Natural killer cell (primary cell): ENCODE data around the gene CLDN4. TPM values are rescaled to one million over a fixed set of nuclear protein-coding genes. Genes with fewer than 3 reads are reported as not detected.
A peak's percentile ranks its signal among the peaks of the same experiment; 100 is the strongest.

ENCODE experiments used
- ATAC-seq, 3 donors: fragments of 150-1000 bp in 2 of 3; fragments of 200-7000 bp in 1 of 3; cut with Tn5 transposase; 1 replicate in 1 of 3; 2 replicates in 2 of 3; pipeline ENCODE4 v1.10.0; 2021; ENCODE audit warnings: mild to moderate bottlenecking in 2 of 3, moderate library complexity in 2 of 3
- DNase-seq, 2 donors: peaks; one replicate each; pipeline versions ENCODE4 v3.0.0 to v3.0.0-alpha.2; 2013 to 2021; ENCODE audit warnings: mixed read lengths in 1 of 2
- H3K27ac ChIP-seq: one replicate; pipeline ENCODE4 v1.5.1; 2013; ENCODE audit warnings: mild to moderate bottlenecking, low read length
- H3K27me3 ChIP-seq: one replicate; pipeline ENCODE4 v1.6.1; 2013; ENCODE audit warnings: low read length; ENCODE audit not compliant: control insufficient read depth, insufficient read depth
- H3K36me3 ChIP-seq: one replicate; pipeline ENCODE4 v1.6.1; 2013; ENCODE audit warnings: low read length; ENCODE audit not compliant: control insufficient read depth, insufficient read depth
- H3K4me1 ChIP-seq: one replicate; pipeline ENCODE4 v1.6.1; 2013; ENCODE audit warnings: low read length; ENCODE audit not compliant: control insufficient read depth, insufficient read depth
- H3K4me3 ChIP-seq: one replicate; pipeline ENCODE4 v1.5.1; 2013; ENCODE audit warnings: low read length
- H3K9me3 ChIP-seq: one replicate; pipeline ENCODE4 v1.6.1; 2013; ENCODE audit warnings: low read length; ENCODE audit not compliant: control insufficient read depth, insufficient read depth
- H3K27ac Mint-ChIP-seq, 2 donors: one replicate each; pipeline ENCODE4 v1.8.0; 2022; ENCODE audit warnings: mild to moderate bottlenecking in 2 of 2, mixed read lengths in 2 of 2, moderate library complexity in 1 of 2
- H3K27me3 Mint-ChIP-seq, 2 donors: one replicate each; pipeline ENCODE4 v1.8.0; 2022; ENCODE audit warnings: low read depth in 2 of 2, mixed read lengths in 2 of 2
- H3K36me3 Mint-ChIP-seq: one replicate; pipeline ENCODE4 v1.8.0; 2022; ENCODE audit warnings: mixed read lengths
- H3K4me1 Mint-ChIP-seq, 2 donors: one replicate each; pipeline ENCODE4 v1.8.0; 2022; ENCODE audit warnings: mixed read lengths in 2 of 2
- H3K4me3 Mint-ChIP-seq: one replicate; pipeline ENCODE4 v1.8.0; 2022; ENCODE audit warnings: mild to moderate bottlenecking, moderate library complexity, mixed read lengths
- H3K9me3 Mint-ChIP-seq, 2 donors: one replicate each; pipeline ENCODE4 v1.8.0; 2022; ENCODE audit warnings: mixed read lengths in 2 of 2
- WGBS: methylation state at CpG from one replicate; pipeline ENCODE4 v1.1.7; 2013; ENCODE audit warnings: missing lambda C conversion rate; ENCODE audit not compliant: insufficient coverage; 5-methylcytosine and 5-hydroxymethylcytosine counted together
- intact Hi-C: fragments of 100-400 bp; cut with micrococcal nuclease; formaldehyde crosslinking; loops from one replicate; pipeline ENCODE4 v1.14.2; 2022
- total RNA-seq, 4 donors: library from RNA; stranded (reverse); fragments of 120-200 nt in 1 of 4; gene quantifications; one replicate each; pipeline versions ENCODE4 v1.2.3 to v1.2.4, GENCODE V29; 2013 to 2022
- TF ChIP-seq, protein P1 (sequence below): fragments of 200-600 bp; IDR thresholded peaks from one replicate; pipeline ENCODE4 v1.8.0; 2022; ENCODE audit warnings: antibody characterized with exemption

Gene CLDN4
- total RNA-seq, 3 donors from 2014 or later (not counting 1 experiment from before 2014, with no cell fraction given) = 0.09 to 0.30 (median 0.20) TPM

GRCh38 chr7:73838642-73839041 is 7.8 kb downstream of the CLDN4 start:
- 12% methylated on average over 6 of the region's 6 CpGs for WGBS
- no peaks in the 10 kb centered on the region for H3K27me3 Mint-ChIP-seq
- DNase-seq (no peak), ATAC-seq (no peak)
- Histone ChIP-seq H3K36me3 (no peaks in the 10 kb centered on the region), H3K4me1 (peaks cover 12% of the 10 kb centered on the region), H3K27me3 (no peaks in the 10 kb centered on the region), H3K4me3 (no peak overlapping the region), H3K9me3 (no peaks in the 10 kb centered on the region), H3K27ac (no peak overlapping the region)
- H3K36me3 Mint-ChIP-seq = no peaks in the 10 kb centered on the region
- intact Hi-C loops = no loop called here
- no peak overlapping the region for H3K27ac Mint-ChIP-seq
- peaks cover 0 to 7% of the 10 kb centered on the region in 2 donors for H3K4me1 Mint-ChIP-seq
- TF ChIP-seq, protein P1, sequence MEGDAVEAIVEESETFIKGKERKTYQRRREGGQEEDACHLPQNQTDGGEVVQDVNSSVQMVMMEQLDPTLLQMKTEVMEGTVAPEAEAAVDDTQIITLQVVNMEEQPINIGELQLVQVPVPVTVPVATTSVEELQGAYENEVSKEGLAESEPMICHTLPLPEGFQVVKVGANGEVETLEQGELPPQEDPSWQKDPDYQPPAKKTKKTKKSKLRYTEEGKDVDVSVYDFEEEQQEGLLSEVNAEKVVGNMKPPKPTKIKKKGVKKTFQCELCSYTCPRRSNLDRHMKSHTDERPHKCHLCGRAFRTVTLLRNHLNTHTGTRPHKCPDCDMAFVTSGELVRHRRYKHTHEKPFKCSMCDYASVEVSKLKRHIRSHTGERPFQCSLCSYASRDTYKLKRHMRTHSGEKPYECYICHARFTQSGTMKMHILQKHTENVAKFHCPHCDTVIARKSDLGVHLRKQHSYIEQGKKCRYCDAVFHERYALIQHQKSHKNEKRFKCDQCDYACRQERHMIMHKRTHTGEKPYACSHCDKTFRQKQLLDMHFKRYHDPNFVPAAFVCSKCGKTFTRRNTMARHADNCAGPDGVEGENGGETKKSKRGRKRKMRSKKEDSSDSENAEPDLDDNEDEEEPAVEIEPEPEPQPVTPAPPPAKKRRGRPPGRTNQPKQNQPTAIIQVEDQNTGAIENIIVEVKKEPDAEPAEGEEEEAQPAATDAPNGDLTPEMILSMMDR = no peak
- no peaks in the 10 kb centered on the region for H3K9me3 Mint-ChIP-seq
- H3K4me3 Mint-ChIP-seq = no peak overlapping the region

DNA sequence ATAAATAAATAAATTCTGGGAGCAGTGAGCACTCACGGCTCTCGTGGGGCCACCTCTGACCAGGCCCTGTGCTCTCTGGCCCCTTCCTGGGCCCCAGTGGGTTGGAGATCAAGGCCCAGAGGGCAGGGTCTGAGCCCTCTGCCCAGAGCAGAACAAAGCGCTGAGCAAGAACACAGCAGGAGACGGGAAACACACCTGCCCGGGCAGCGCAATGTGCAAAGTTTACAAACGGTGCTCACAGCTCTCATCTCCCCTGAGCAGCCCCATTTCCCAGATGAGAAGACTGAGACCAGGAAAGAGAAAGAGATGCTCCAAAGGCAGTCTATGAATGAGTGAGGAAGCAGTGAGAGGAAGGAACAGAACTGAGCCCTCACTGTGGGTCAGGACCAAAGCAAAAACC is 8.5 kb downstream of the CLDN4 start:
- Mint-ChIP-seq H3K27me3 (no peaks in the 10 kb centered on the region), H3K27ac (no peak overlapping the region), H3K36me3 (no peaks in the 10 kb centered on the region), H3K4me3 (no peak overlapping the region), H3K4me1 (peaks cover 0 to 12% of the 10 kb centered on the region in 2 donors), H3K9me3 (no peaks in the 10 kb centered on the region)
- Histone ChIP-seq H3K36me3 (no peaks in the 10 kb centered on the region), H3K4me3 (no peak overlapping the region), H3K9me3 (no peaks in the 10 kb centered on the region), H3K4me1 (peaks cover 15% of the 10 kb centered on the region), H3K27ac (no peak overlapping the region), H3K27me3 (no peaks in the 10 kb centered on the region)
- ATAC-seq = no peak
- no peak for DNase-seq
- TF ChIP-seq, protein P1 = no peak
- WGBS = 88% methylated on average over 7 of the region's 7 CpGs
- intact Hi-C loops = no loop called here

- Mint-ChIP-seq H3K9me3 (no peaks in the 10 kb centered on the region), H3K27ac (no peak overlapping the region), H3K4me1 (peaks cover 0 to 13% of the 10 kb centered on the region in 2 donors), H3K4me3 (peak overlapping the region; percentile 21), H3K27me3 (no peaks in the 10 kb centered on the region), H3K36me3 (no peaks in the 10 kb centered on the region)
- Histone ChIP-seq H3K36me3 (no peaks in the 10 kb centered on the region), H3K27me3 (no peaks in the 10 kb centered on the region), H3K9me3 (no peaks in the 10 kb centered on the region), H3K27ac (no peak overlapping the region), H3K4me1 (peaks cover 16% of the 10 kb centered on the region), H3K4me3 (no peak overlapping the region)
- intact Hi-C loops = no loop called here
- no peak for ATAC-seq
- TF ChIP-seq, protein P1 = no peak
- 93% methylated on average over 22 of the region's 22 CpGs for WGBS
- peak in 1 of 2 donors; percentile 2 for DNase-seq
These were observed 9.2 kb downstream of the CLDN4 start for GRCh38 chr7:73839743-73840714.
